GM10248 (cell line): ENCODE data around the gene TAF12.
"Not testable (repeated sequence)": the region's sequence is repeated elsewhere in the genome, so short reads cannot be mapped to it uniquely, and the experiment has no call there.

Source experiments
- CTCF ChIA-PET: fragments of 300-600 bp; sonication (Branson Sonifier 250); formaldehyde crosslinking; extraction: SDS; loops from one replicate; lab custom pipeline; 2021; ENCODE audit warnings: antibody characterized with exemption; lab: Yijun Ruan, JAX
- POLR2A ChIA-PET: fragments of 350-650 bp; sonication (Branson Sonifier 250); formaldehyde crosslinking; extraction: SDS; loops from one replicate; lab custom pipeline; 2020; ENCODE audit warnings: antibody characterized with exemption; lab: Yijun Ruan, JAX
- DNase-seq: peaks from one replicate; pipeline ENCODE4 v3.0.0; 2012; ENCODE audit errors: extremely low spot score
- TF ChIP-seq, protein P1 (sequence below): IDR thresholded peaks from 2 replicates; pipeline ENCODE4 v1.5.1; 2012; ENCODE audit warnings: mild to moderate bottlenecking, low read depth; ENCODE audit errors: extremely low read depth, missing control alignments, control extremely low read depth

The TAF12 gene

DNA sequence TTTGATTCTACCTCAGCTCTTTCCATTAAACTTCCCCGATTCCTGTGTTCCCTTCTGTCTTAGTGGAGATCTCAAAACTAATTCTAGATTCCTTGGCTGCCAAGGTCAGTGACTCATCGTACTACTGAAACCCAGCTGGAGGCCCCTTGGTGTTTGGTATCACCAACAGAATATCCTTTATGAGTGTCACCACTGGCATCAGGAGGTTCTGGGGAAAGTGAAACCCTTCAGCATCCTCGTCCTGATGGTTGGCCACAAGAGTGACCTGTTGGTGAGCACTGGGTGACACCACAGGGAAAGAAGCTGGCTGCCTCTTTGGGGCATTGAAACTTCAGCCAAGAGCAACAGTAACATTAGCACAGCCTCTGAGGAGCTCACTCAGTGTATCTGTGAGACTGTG, 41.2 kb downstream of the TAF12 start:
- TF ChIP-seq, protein P1, sequence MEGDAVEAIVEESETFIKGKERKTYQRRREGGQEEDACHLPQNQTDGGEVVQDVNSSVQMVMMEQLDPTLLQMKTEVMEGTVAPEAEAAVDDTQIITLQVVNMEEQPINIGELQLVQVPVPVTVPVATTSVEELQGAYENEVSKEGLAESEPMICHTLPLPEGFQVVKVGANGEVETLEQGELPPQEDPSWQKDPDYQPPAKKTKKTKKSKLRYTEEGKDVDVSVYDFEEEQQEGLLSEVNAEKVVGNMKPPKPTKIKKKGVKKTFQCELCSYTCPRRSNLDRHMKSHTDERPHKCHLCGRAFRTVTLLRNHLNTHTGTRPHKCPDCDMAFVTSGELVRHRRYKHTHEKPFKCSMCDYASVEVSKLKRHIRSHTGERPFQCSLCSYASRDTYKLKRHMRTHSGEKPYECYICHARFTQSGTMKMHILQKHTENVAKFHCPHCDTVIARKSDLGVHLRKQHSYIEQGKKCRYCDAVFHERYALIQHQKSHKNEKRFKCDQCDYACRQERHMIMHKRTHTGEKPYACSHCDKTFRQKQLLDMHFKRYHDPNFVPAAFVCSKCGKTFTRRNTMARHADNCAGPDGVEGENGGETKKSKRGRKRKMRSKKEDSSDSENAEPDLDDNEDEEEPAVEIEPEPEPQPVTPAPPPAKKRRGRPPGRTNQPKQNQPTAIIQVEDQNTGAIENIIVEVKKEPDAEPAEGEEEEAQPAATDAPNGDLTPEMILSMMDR = no peak
- ChIA-PET POLR2A (interaction anchor here (0.6 to 5.1 kb wide), 3 partner anchors 20 to 253 kb away, joined by 3 to 35 read pairs (median 8); no protein-coding TSS in a partner anchor), CTCF (interaction anchor here (1.1 to 6.8 kb wide), 18 partner anchors 9 to 353 kb away, joined by 3 to 44 read pairs (median 8); partner anchors contain the start of gene RAB42)
- peak; percentile 26 for DNase-seq

DNA sequence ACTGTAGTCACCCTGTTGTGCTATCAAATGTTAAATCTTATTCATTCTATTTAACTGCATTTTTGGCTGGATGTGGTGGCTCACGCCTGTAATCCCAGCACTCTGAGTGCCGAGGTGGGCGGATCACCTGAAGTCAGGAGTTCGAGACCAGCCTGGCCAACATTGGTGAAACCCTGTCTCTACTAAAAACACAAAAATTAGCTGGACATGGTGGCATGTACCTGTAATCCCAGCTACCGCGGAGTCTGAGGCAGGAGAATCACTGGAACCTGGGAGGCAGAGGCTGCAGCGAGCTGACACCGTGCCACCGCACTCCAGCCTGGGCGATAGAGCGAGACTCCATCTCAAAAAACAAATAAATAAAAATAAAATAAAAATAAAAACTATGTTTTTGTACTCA, 46.6 kb downstream of the TAF12 start:
- ChIA-PET CTCF (interaction anchor here (1.3 kb wide), 1 partner anchor 12 kb away, joined by 4 read pairs; no protein-coding TSS in a partner anchor), POLR2A (interaction anchor here (3.5 kb wide), 1 partner anchor 15 kb away, joined by 27 read pairs; no protein-coding TSS in a partner anchor)
- DNase-seq = not testable (repeated sequence)

DNA sequence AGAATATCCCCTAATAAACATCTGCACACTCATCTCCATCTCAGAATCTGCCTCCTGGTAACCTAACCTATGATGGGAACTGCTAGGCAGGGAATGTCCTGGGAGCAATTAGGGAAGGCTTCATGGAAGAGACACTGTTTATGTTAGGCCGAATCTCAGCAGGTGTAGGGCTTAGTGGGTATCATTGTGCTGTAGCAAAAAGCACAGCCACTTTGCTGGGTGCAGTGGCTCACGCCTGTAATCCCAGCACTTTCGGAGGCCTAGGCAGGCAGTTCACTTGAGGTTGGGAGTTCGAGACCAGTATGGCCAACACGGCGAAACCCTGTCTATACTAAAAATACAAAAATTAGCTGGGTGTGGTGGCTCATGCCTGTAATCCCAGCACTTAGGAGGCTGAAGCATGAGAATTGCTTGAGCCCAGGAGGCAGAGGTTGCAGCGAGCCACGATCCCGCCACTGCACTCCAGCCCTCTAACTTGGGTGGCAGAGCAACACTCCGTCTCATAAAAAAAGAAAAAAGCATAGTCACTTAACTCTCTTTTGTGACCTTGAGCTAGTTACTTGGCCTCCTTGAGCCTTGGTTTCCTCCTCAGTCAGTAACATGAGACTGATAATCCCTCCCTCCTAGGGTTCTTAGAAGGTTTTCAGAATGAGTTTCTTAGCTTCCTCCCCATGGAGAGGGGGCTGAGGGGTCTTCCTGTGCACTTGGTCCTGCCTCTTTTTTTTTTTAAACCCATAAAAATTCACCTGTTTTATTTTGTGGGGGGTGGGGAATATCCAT, 47.3 kb downstream of the TAF12 start:
- CTCF ChIA-PET = interaction anchor here (1.3 kb wide), 1 partner anchor 11 kb away, joined by 4 read pairs; no protein-coding TSS in a partner anchor
- TF ChIP-seq, protein P1 = no peak
- POLR2A ChIA-PET = interaction anchor here (3.5 kb wide), 1 partner anchor 14 kb away, joined by 27 read pairs; no protein-coding TSS in a partner anchor
- no peak for DNase-seq

DNA sequence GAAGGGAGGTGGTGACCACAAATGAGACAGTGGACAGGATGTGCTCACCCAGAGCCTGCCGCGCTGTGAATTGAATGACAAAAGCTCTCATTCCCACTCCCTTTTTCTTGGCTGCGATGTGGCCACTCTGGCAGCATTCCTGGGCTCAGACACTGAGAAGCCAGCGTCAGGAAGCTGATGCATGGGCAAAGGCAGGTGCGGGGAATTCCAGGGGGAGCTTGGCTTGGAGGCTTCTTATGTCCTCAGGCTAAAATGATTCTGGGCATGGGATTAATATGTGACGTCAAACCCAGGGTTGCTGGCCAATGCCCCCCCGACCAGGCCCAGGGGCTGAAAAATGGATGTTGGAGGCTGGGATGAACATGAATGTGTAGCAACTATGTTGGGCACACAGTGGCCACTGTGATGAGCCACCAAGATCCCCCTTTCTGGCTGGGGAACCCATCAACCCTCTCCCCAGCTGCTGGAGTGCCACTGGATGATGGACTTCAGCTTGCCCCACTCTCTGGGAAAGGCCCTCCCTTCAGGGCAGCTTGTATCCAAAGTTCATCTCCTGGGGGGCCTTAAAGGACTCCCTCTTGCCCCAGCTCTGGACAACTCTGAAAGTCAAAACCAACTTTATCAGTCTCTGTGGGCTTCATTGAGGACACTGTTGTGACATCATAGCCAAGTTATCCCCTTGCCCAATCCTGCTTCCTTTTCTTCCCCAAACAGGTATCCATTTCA, 48.0 kb downstream of the TAF12 start:
- DNase-seq, CTCF ChIA-PET: not testable (repeated sequence)
- POLR2A ChIA-PET = interaction anchor here (3.5 kb wide), 1 partner anchor 14 kb away, joined by 27 read pairs; no protein-coding TSS in a partner anchor

DNA sequence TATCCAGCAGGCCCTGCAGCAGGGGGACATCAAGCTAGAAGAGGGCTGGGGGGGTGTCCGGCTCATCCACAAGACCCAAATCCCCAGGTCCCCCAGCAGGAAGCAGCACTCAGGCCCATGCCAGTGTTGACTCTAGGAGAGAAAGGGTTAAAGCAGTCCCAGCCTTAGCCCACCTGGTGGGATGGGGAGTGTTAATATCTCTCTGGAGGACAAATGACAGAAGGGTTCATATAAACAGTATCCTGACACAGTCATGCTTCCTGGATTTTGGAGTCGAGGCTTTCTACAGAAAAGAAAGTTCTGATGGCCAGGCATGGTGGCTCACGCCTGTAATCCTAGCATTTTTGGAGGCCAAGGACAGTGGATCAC, 48.9 kb downstream of the TAF12 start:
- CTCF ChIA-PET, DNase-seq: not testable (repeated sequence)
- POLR2A ChIA-PET = interaction anchor here (3.5 kb wide), 1 partner anchor 13 kb away, joined by 27 read pairs; no protein-coding TSS in a partner anchor

DNA sequence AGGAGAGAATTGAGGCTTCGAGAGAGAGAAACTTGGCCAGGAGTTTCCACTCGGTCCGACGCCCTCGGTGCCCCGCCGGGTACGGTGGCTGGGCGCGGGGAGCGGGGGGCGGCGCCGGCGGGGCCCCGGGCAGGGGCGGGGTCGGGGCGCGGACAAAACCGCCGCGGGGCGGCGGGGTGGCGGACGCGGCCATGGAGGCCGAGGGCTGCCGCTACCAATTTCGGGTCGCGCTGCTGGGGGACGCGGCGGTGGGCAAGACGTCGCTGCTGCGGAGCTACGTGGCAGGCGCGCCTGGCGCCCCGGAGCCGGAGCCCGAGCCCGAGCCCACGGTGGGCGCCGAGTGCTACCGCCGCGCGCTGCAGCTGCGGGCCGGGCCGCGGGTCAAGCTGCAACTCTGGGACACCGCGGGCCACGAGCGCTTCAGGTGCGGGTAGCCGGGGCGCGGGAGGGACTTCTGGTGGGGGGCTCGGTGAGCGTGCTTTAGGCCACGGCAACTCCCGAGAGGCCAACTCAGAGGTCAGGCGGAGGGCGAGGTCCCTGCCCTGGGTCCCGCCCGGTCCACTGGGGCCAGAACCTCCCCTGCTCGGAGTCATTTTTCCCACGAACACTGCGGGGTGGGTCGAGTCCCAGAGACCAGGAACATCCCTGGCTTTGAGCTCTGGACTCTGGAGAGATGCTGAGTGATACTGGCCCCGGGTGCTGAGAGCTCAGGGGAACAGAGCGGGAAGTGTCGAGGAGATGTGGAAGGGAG, 50.4 kb downstream of the TAF12 start:
- ChIA-PET CTCF (interaction anchor here (1.2 to 2.2 kb wide), 2 partner anchors 10 to 11 kb away, joined by 3 to 9 read pairs; no protein-coding TSS in a partner anchor), POLR2A (interaction anchor here (0.7 to 2.0 kb wide), 2 partner anchors 11 to 13 kb away, joined by 3 to 14 read pairs; no protein-coding TSS in a partner anchor)
- peak; percentile 62 for DNase-seq
- TF ChIP-seq, protein P1 = no peak

DNA sequence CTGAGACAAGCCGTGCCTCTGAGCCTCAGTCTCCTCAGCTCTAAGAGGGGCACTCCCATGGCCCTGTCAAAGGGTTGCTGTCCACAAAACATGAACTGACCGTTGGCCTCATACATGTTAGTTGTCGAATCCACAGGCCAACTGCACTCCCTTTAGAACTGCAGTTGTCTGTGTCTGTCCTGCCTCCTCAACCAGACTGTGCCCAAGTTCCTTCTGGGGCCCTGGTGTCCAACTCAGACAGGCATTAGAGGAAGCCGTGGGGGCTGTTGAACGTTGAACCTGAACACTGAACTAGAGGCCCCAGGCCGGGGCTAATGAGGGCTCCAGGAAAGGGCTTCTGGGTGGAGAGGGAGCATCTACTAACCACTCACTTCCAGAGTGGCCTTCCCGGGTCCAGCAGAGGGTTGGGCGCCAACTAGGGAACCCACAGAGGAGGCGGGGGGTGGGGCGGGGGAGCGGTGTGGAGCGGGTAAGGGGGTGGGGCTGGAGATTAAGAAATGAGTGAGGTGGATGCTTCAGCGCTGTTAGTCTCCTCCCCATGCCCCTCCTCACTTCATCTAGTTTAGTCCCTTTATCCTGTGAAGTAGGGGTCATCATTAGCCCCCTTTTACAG, 51.1 kb downstream of the TAF12 start, which contains the start of gene RAB42:
TSS of gene RAB42 (plus strand) at position 558 of the 613 bp plus-strand sequence. CDS start 247 bp downstream, outside the sequence.
- ChIA-PET CTCF (interaction anchor here (1.2 to 2.2 kb wide), 2 partner anchors 10 to 11 kb away, joined by 3 to 9 read pairs; no protein-coding TSS in a partner anchor), POLR2A (interaction anchor here (0.7 to 2.0 kb wide), 2 partner anchors 10 to 12 kb away, joined by 3 to 14 read pairs; no protein-coding TSS in a partner anchor)
- TF ChIP-seq, protein P1 = peak; percentile 4
- DNase-seq = peak; percentile 63

DNA sequence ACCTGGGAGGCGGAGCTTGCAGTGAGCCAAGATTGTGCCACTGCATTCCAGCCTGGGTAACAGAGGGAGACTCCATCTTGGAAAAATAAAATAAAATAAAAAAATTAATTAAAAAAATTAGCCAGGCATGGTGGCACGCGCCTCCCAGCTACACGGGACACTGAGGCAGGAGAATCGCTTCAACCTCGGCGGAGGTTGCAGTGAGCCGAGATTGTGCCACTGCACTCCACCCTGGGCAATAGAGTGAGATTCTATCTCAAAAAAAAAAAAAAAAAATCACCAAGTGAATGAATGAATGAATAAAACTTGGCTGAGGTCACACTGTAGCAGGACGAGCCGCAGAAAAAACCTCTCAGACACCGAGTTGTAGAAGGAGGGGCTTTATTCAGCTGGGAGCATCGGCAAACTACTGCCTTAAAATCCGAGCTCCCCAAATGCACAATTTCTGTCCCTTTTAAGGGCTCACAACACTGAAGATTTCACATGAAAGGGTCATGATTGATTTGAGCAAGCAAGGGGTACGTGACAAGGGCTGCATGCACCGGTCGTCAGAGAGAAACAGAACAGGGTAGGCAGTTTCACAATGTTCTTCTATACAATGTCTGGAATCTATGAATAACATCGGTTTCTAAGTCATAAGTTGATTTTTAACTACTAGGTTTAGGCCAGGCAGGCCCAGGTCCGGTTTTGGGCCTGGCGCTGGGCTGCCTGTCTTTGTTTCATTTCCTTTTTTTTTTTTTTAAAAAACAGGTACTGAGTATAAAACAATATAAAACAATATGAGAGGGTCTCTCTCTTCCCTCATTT, 56.1 kb downstream of the TAF12 start:
- DNase-seq, POLR2A ChIA-PET: not testable (repeated sequence)
- CTCF ChIA-PET = interaction anchor here (3.9 kb wide), 1 partner anchor 17 kb away, joined by 12 read pairs; no protein-coding TSS in a partner anchor
